Breast epithelium (tissue), 4 donors: ENCODE measurements around the gene KRT6A. TPM values are rescaled to one million over a fixed set of nuclear protein-coding genes. Genes with fewer than 3 reads are reported as not detected.
A peak's percentile ranks its signal among the peaks of the same experiment; 100 is the strongest.

Experiments
- DNase-seq, 2 donors: peaks; one replicate each; pipeline ENCODE4 v3.0.0-alpha.2; 2019; ENCODE audit warnings: low spot score in 2 of 2
- H3K27ac ChIP-seq, 2 donors: fragments of 200-600 bp; sonication (generic) in 1 of 2; one replicate each; pipeline ENCODE4 v1.5.1; 2016 to 2019; ENCODE audit warnings: mild to moderate bottlenecking in 1 of 2
- H3K27me3 ChIP-seq, 2 donors: fragments of 200-600 bp; sonication (generic) in 1 of 2; one replicate each; pipeline versions ENCODE4 v1.5.1 to v1.6.0; 2017 to 2019; ENCODE audit warnings: control low read depth in 1 of 2, mild to moderate bottlenecking in 1 of 2
- H3K36me3 ChIP-seq: fragments of 200-600 bp; one replicate; pipeline ENCODE4 v1.5.1; 2019
- H3K4me1 ChIP-seq, 2 donors: fragments of 200-600 bp; sonication (generic); one replicate each; pipeline ENCODE4 v1.5.1; 2016 to 2019; ENCODE audit warnings: control low read depth in 1 of 2
- H3K4me3 ChIP-seq, 3 donors: fragments of 200-600 bp; sonication (generic); 1 replicate in 2 of 3; 2 replicates in 1 of 3; pipeline ENCODE4 v1.5.1; 2016 to 2019; ENCODE audit warnings: mild to moderate bottlenecking in 3 of 3, moderate library complexity in 2 of 3
- H3K9me3 ChIP-seq, 2 donors: fragments of 200-600 bp; sonication (generic) in 1 of 2; one replicate each; pipeline ENCODE4 v1.5.1; 2016 to 2019; ENCODE audit warnings: control low read depth in 1 of 2
- CTCF ChIP-seq, 3 donors: fragments of 450-650 bp; IDR thresholded peaks; one replicate each; pipeline ENCODE4 v1.5.1; 2016 to 2017; ENCODE audit warnings: antibody characterized with exemption in 3 of 3, mild to moderate bottlenecking in 3 of 3, moderate library complexity in 3 of 3
- POLR2A ChIP-seq: fragments of 450-650 bp; IDR thresholded peaks from one replicate; pipeline ENCODE4 v1.6.1; 2016; ENCODE audit warnings: antibody characterized with exemption, mild to moderate bottlenecking, moderate library complexity
- POLR2AphosphoS5 ChIP-seq, 3 donors: sonication (generic); formaldehyde crosslinking; IDR thresholded peaks; one replicate each; pipeline ENCODE4 v1.6.1; 2017; ENCODE audit warnings: antibody characterized with exemption in 3 of 3
- intact Hi-C: fragments of 100-400 bp; cut with DNase I; formaldehyde crosslinking; loops from one replicate; pipeline ENCODE4 v1.15.1; 2023; ENCODE audit warnings: low total_unique reads
- total RNA-seq, 3 donors: library from RNA; depleted of rRNA; stranded (reverse); fragments of >200 nt; gene quantifications; one replicate each; pipeline ENCODE4 v1.1.0, GENCODE V29; 2016

KRT6A gene
- total RNA-seq, 3 donors from 2014 or later = 0.33 to 3.1 TPM; not detected in 1

DNA sequence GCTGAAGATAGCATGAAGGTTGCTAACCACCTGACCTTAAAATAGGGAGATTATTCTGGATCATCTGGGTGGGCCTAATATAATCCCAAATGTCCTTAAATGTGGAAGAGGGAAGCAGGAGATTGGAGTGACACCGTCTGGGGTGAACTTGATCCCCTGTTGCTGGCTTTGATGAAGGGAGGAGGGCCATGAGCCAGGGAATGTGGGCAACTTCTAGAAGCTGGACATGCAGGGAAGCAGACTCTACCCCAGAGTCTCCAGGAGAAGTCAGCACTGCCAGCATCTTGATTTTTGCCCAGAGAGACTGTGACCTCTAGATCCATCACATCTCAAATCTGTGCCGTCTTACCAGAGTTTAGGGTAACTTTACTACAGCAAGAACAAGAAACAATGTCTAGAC, 36.4 kb upstream of the KRT6A start:
- no peaks in the 10 kb centered on the region for H3K36me3 ChIP-seq
- no peak for DNase-seq
- intact Hi-C loops = no loop called here
- no peaks in the 10 kb centered on the region for H3K9me3 ChIP-seq
- peak overlapping the region; percentile 77 to 89 for H3K27ac ChIP-seq
- H3K4me1 ChIP-seq = peaks cover under 1 to 5% of the 10 kb centered on the region in 2 donors
- H3K27me3 ChIP-seq = no peaks in the 10 kb centered on the region
- H3K4me3 ChIP-seq = no peak overlapping the region
- TF ChIP-seq POLR2AphosphoS5 (IDR thresholded peaks at IDR 0.05) (no peak), POLR2A (no peak), CTCF (IDR thresholded peaks at IDR 0.05) (no peak)

- Histone ChIP-seq H3K27ac (peak overlapping the region; percentile 77 to 89), H3K27me3 (no peaks in the 10 kb centered on the region), H3K4me3 (no peak overlapping the region), H3K36me3 (no peaks in the 10 kb centered on the region), H3K4me1 (peaks cover 3 to 12% of the 10 kb centered on the region in 2 donors), H3K9me3 (no peaks in the 10 kb centered on the region)
- no peak for TF ChIP-seq CTCF (IDR thresholded peaks at IDR 0.05)
- no peak for TF ChIP-seq POLR2AphosphoS5 (IDR thresholded peaks at IDR 0.05)
- no peak for TF ChIP-seq POLR2A
- peak in 1 of 2 donors; percentile 86 for DNase-seq
- intact Hi-C loops = no loop called here
Measured at GRCh38 chr12:52528641-52529143, 35.6 kb upstream of the KRT6A start.

DNA sequence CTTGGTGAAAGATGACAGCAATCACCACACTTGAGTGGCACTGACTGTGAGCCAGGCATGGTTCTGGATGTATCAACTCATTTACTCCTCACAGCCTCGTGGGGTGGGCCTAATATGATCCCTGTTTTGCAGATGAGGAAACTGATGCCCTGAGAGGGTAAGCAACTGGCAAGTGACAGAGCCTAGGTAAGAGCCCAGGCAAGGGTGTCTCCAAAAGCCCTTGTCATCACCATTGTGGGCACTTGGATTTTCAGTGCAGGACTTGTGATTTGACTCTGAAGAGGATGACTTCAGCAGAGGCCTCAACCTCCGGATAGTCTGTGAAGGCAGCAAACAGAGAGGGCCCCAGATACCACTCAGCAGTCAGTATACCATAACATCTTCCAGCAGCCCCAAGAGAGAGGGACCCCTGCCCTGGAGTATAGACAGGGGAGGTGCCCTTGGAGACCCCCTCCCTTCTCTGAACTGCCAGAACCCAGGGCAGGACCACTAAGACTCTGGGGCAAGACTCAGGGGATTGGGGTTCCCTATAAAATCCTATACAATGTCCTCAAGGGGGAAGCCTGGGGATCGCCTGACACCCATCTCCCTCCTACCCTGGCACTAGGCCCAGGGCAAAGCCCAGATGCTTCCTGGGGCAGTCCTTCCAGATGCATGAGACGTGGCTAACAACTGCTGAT, 34.2 kb upstream of the KRT6A start:
- intact Hi-C loops = no loop called here
- H3K4me1 ChIP-seq = peaks cover 3 to 16% of the 10 kb centered on the region in 2 donors
- peak overlapping the region; percentile 77 to 83 for H3K27ac ChIP-seq
- no peaks in the 10 kb centered on the region for H3K9me3 ChIP-seq
- no peaks in the 10 kb centered on the region for H3K36me3 ChIP-seq
- TF ChIP-seq POLR2A (no peak), CTCF (IDR thresholded peaks at IDR 0.05) (no peak), POLR2AphosphoS5 (IDR thresholded peaks at IDR 0.05) (no peak)
- no peak overlapping the region for H3K4me3 ChIP-seq
- peak in 1 of 2 donors; percentile 16 for DNase-seq
- H3K27me3 ChIP-seq = no peaks in the 10 kb centered on the region

- Histone ChIP-seq H3K27ac (peak overlapping the region; percentile 77 to 83), H3K36me3 (no peaks in the 10 kb centered on the region), H3K9me3 (no peaks in the 10 kb centered on the region), H3K4me3 (no peak overlapping the region), H3K27me3 (no peaks in the 10 kb centered on the region), H3K4me1 (peaks cover 3 to 16% of the 10 kb centered on the region in 2 donors)
- intact Hi-C loops = no loop called here
- DNase-seq = peak in 1 of 2 donors; percentile 21
- TF ChIP-seq POLR2A (no peak), CTCF (IDR thresholded peaks at IDR 0.05) (no peak), POLR2AphosphoS5 (IDR thresholded peaks at IDR 0.05) (no peak)
Measured at GRCh38 chr12:52526511-52526951, 33.5 kb upstream of the KRT6A start.
